RWPE1 (cell line): ENCODE data around the gene MICB.

Source experiments
- CTCF ChIA-PET: fragments of 350-600 bp; sonication (Branson Sonifier 250); formaldehyde crosslinking; extraction: SDS; loops from one replicate; lab custom pipeline; 2021; lab: Yijun Ruan, JAX
- POLR2A ChIA-PET: fragments of 400-600 bp; formaldehyde crosslinking; extraction: SDS; loops from one replicate; lab custom pipeline; 2020; ENCODE audit warnings: antibody characterized with exemption; ENCODE audit not compliant: low non-redundant PET; lab: Yijun Ruan, JAX
- DNase-seq: peaks from one replicate; pipeline ENCODE4 v3.0.0; 2012; ENCODE audit warnings: low spot score
- H3K27ac ChIP-seq: fragments of 450-650 bp; 2 replicates; pipeline ENCODE4 v1.5.1; 2017
- CTCF ChIP-seq: fragments of 450-650 bp; conservative IDR thresholded peaks from 2 replicates; pipeline ENCODE4 v1.5.1; 2017; ENCODE audit warnings: low read depth, mild to moderate bottlenecking

The MICB gene

GRCh38 chr6:31466466-31466865 is 31.5 kb upstream of the MICB start:
- no peak for DNase-seq
- no peak overlapping the region for H3K27ac ChIP-seq
- ChIA-PET POLR2A (no interaction called here), CTCF (no interaction called here)
- no peak for TF ChIP-seq CTCF

- H3K27ac ChIP-seq: no peak overlapping the region
- POLR2A ChIA-PET: no interaction called here
- CTCF ChIA-PET: no interaction called here
Observed at GRCh38 chr6:31467151-31467550, 30.8 kb upstream of the MICB start.

GRCh38 chr6:31468311-31468710 is 29.6 kb upstream of the MICB start:
- POLR2A ChIA-PET: no interaction called here
- CTCF ChIA-PET: interaction anchor here (0.9 kb wide), 1 partner anchor 79 kb away, joined by 3 read pairs; no protein-coding TSS in a partner anchor
- no peak for DNase-seq
- no peak overlapping the region for H3K27ac ChIP-seq
- no peak for TF ChIP-seq CTCF

More at GRCh38 chr6:31467151-31467550, 30.8 kb upstream of the MICB start:
- TF ChIP-seq CTCF: no peak
- DNase-seq: no peak

- TF ChIP-seq CTCF: no peak
- H3K27ac ChIP-seq: no peak overlapping the region
- POLR2A ChIA-PET: no interaction called here
- CTCF ChIA-PET: no interaction called here
- DNase-seq: no peak
Observed at GRCh38 chr6:31470801-31471200, 27.1 kb upstream of the MICB start.

- POLR2A ChIA-PET: no interaction called here
- DNase-seq: no peak
- CTCF ChIA-PET: no interaction called here
- H3K27ac ChIP-seq: no peak overlapping the region
- TF ChIP-seq CTCF: no peak
Observed at GRCh38 chr6:31471711-31472110, 26.2 kb upstream of the MICB start.

- H3K27ac ChIP-seq: no peak overlapping the region
- no peak for DNase-seq
- CTCF ChIA-PET: no interaction called here
- no peak for TF ChIP-seq CTCF
- POLR2A ChIA-PET: no interaction called here
Observed at GRCh38 chr6:31472259-31472658, 25.7 kb upstream of the MICB start.

GRCh38 chr6:31473244-31473643 is 24.7 kb upstream of the MICB start:
- TF ChIP-seq CTCF: no peak
- CTCF ChIA-PET: no interaction called here
- DNase-seq: no peak
- POLR2A ChIA-PET: no interaction called here
- no peak overlapping the region for H3K27ac ChIP-seq
